Measurements from ENCODE around the gene LOC101059915.

Gene LOC101059915

GRCh38 chrX:71650333-71650969, 16.9 kb upstream of the LOC101059915 start:
- Histone ChIP-seq H3K9ac (ENCODE audit: low read depth in 1 of 2, low read length in 2 of 2) (no peak overlapping the region), H3K27ac (ENCODE audit: low read depth in 1 of 2, low read length in 2 of 2) (no peak overlapping the region), H3K36me3 (ENCODE audit: control insufficient read depth in 4 of 4, insufficient read depth in 3 of 4, low read depth in 1 of 4, low read length in 3 of 4) (no peaks in the 10 kb centered on the region), H3K9me3 (ENCODE audit: control insufficient read depth in 4 of 4, low read length in 3 of 4) (no peaks in the 10 kb centered on the region), H3K4me1 (ENCODE audit: control insufficient read depth in 4 of 4, insufficient read depth in 4 of 4, low read length in 3 of 4) (no peaks in the 10 kb centered on the region), H3K27me3 (ENCODE audit: control insufficient read depth in 4 of 4, insufficient read depth in 4 of 4, low read length in 3 of 4) (no peaks in the 10 kb centered on the region), H3K4me3 (ENCODE audit: low read depth in 1 of 3, low read length in 3 of 3) (no peak overlapping the region)
- DNase-seq (ENCODE audit: low spot score) = no peak
- WGBS = 50% methylated on average over 4 of the region's 4 CpGs
- peak; percentile 43 to 66 for TF ChIP-seq RAD21 (IDR thresholded peaks at IDR 0.05)
- no peak for TF ChIP-seq MAX (IDR thresholded peaks at IDR 0.05)
- no peak for TF ChIP-seq ZBTB33 (IDR thresholded peaks at IDR 0.05)
- peak; percentile 19 for TF ChIP-seq CTCF (IDR thresholded peaks at IDR 0.05; ENCODE audit: low read depth, low read length, missing input control)
- TF ChIP-seq SP1 (IDR thresholded peaks at IDR 0.05) = no peak

GRCh38 chrX:71652405-71652804, 14.9 kb upstream of the LOC101059915 start:
- Histone ChIP-seq H3K4me3 (ENCODE audit: low read depth in 1 of 3, low read length in 3 of 3) (no peak overlapping the region), H3K27ac (ENCODE audit: low read depth in 1 of 2, low read length in 2 of 2) (no peak overlapping the region), H3K9ac (ENCODE audit: low read depth in 1 of 2, low read length in 2 of 2) (no peak overlapping the region), H3K4me1 (ENCODE audit: control insufficient read depth in 4 of 4, insufficient read depth in 4 of 4, low read length in 3 of 4) (no peaks in the 10 kb centered on the region), H3K27me3 (ENCODE audit: control insufficient read depth in 4 of 4, insufficient read depth in 4 of 4, low read length in 3 of 4) (no peaks in the 10 kb centered on the region), H3K9me3 (ENCODE audit: control insufficient read depth in 4 of 4, low read length in 3 of 4) (no peaks in the 10 kb centered on the region), H3K36me3 (ENCODE audit: control insufficient read depth in 4 of 4, insufficient read depth in 3 of 4, low read depth in 1 of 4, low read length in 3 of 4) (no peaks in the 10 kb centered on the region)
- peak; percentile 37 for DNase-seq (ENCODE audit: low spot score)
- TF ChIP-seq FOXA1 (IDR thresholded peaks at IDR 0.05) (no peak), RAD21 (IDR thresholded peaks at IDR 0.05) (peak; percentile 83 to 90), YY1 (IDR thresholded peaks at IDR 0.05) (no peak), GABPA (IDR thresholded peaks at IDR 0.05 in 1 of 2, conservative IDR thresholded peaks at IDR 0.05 in 1 of 2) (no peak), CTCF (IDR thresholded peaks at IDR 0.05; ENCODE audit: low read depth, low read length, missing input control) (peak; percentile 60)
- WGBS = 47% methylated on average over 2 of the region's 2 CpGs

- TF ChIP-seq SP1 (IDR thresholded peaks at IDR 0.05) (no peak), RAD21 (IDR thresholded peaks at IDR 0.05) (no peak), MAX (IDR thresholded peaks at IDR 0.05) (no peak), YY1 (IDR thresholded peaks at IDR 0.05) (no peak), TAF1 (conservative IDR thresholded peaks at IDR 0.05) (no peak), GABPA (IDR thresholded peaks at IDR 0.05 in 1 of 2, conservative IDR thresholded peaks at IDR 0.05 in 1 of 2) (no peak), HNF4A (conservative IDR thresholded peaks at IDR 0.05) (no peak), JUND (IDR thresholded peaks at IDR 0.05) (no peak), HNF4G (IDR thresholded peaks at IDR 0.05) (no peak), REST (IDR thresholded peaks at IDR 0.05) (no peak)
- Histone ChIP-seq H3K27me3 (ENCODE audit: control insufficient read depth in 4 of 4, insufficient read depth in 4 of 4, low read length in 3 of 4) (no peaks in the 10 kb centered on the region), H3K27ac (ENCODE audit: low read depth in 1 of 2, low read length in 2 of 2) (no peak overlapping the region), H3K4me1 (ENCODE audit: control insufficient read depth in 4 of 4, insufficient read depth in 4 of 4, low read length in 3 of 4) (no peaks in the 10 kb centered on the region), H3K9me3 (ENCODE audit: control insufficient read depth in 4 of 4, low read length in 3 of 4) (no peaks in the 10 kb centered on the region), H3K4me3 (ENCODE audit: low read depth in 1 of 3, low read length in 3 of 3) (no peak overlapping the region), H3K9ac (ENCODE audit: low read depth in 1 of 2, low read length in 2 of 2) (no peak overlapping the region), H3K36me3 (ENCODE audit: control insufficient read depth in 4 of 4, insufficient read depth in 3 of 4, low read depth in 1 of 4, low read length in 3 of 4) (no peaks in the 10 kb centered on the region)
- DNase-seq (ENCODE audit: low spot score) = no peak
- 99% methylated on average over 2 of the region's 2 CpGs for WGBS
These were observed 14.0 kb upstream of the LOC101059915 start for GRCh38 chrX:71653344-71653743.

Measured in liver (tissue), 8 donors.